Colonic mucosa (tissue), 4 donors: ENCODE measurements around the gene BMP2K. TPM values are rescaled to one million over a fixed set of nuclear protein-coding genes. Genes with fewer than 3 reads are reported as not detected.

ENCODE experiments used
- DNase-seq: peaks from one replicate; pipeline ENCODE4 v3.0.0-alpha.2; 2020
- H3K27ac ChIP-seq: fragments of 200-600 bp; one replicate; pipeline ENCODE4 v1.8.0; 2021
- H3K27me3 ChIP-seq: fragments of 200-600 bp; one replicate; pipeline ENCODE4 v1.8.0; 2021
- H3K36me3 ChIP-seq: fragments of 200-600 bp; one replicate; pipeline ENCODE4 v1.8.0; 2021
- H3K4me1 ChIP-seq: fragments of 200-600 bp; one replicate; pipeline ENCODE4 v1.8.0; 2021; ENCODE audit warnings: mild to moderate bottlenecking
- H3K4me3 ChIP-seq: fragments of 200-600 bp; one replicate; pipeline ENCODE4 v1.8.0; 2021
- H3K9ac ChIP-seq, 2 donors: one replicate each; pipeline ENCODE4 v1.7.0; 2013; ENCODE audit warnings: control low read depth in 2 of 2, low read depth in 2 of 2, low read length in 2 of 2
- H3K9me3 ChIP-seq: fragments of 200-600 bp; one replicate; pipeline ENCODE4 v1.8.0; 2021
- CTCF ChIP-seq: fragments of 200-600 bp; IDR thresholded peaks from one replicate; pipeline ENCODE4 v1.8.0; 2022; ENCODE audit warnings: antibody characterized with exemption, mild to moderate bottlenecking
- intact Hi-C: fragments of 100-400 bp; cut with DNase I; formaldehyde crosslinking; loops from one replicate; pipeline ENCODE4 v1.14.1; 2022
- total RNA-seq, 2 donors: library from RNA; stranded (reverse); fragmentation: NEBNext Ultra II Directional in 1 of 2; extraction: Animal tissue kit (Norgen Biotek cat#: 25700) in 1 of 2; gene quantifications; one replicate each; pipeline ENCODE4 v1.2.1, GENCODE V29; 2021
- donor health status: healthy.
- donor health status: DM: no; HTN: no; CAD: no.
- donor health status: DM: no; HTN: no; CAD: no.

The BMP2K gene
- total RNA-seq, 2 donors from 2014 or later = 52.4 to 55.7 TPM

GRCh38 chr4:78800965-78801364, 24.8 kb downstream of the BMP2K start:
- no peaks in the 10 kb centered on the region for H3K36me3 ChIP-seq
- H3K27ac ChIP-seq = no peak overlapping the region
- no peaks in the 10 kb centered on the region for H3K27me3 ChIP-seq
- no peaks in the 10 kb centered on the region for H3K9me3 ChIP-seq
- H3K9ac ChIP-seq = no peak overlapping the region
- no peaks in the 10 kb centered on the region for H3K4me1 ChIP-seq
- TF ChIP-seq CTCF = no peak
- H3K4me3 ChIP-seq = no peak overlapping the region
- DNase-seq = no peak
- intact Hi-C loops = no loop called here

GRCh38 chr4:78803983-78804382, 27.8 kb downstream of the BMP2K start:
- Histone ChIP-seq H3K4me3 (no peak overlapping the region), H3K27ac (no peak overlapping the region), H3K4me1 (no peaks in the 10 kb centered on the region), H3K9ac (no peak overlapping the region), H3K9me3 (no peaks in the 10 kb centered on the region), H3K27me3 (no peaks in the 10 kb centered on the region), H3K36me3 (no peaks in the 10 kb centered on the region)
- DNase-seq = no peak
- intact Hi-C loops = no loop called here
- no peak for TF ChIP-seq CTCF

GRCh38 chr4:78806943-78807460, 30.9 kb downstream of the BMP2K start:
- intact Hi-C loops = no loop called here

GRCh38 chr4:78809295-78809694, 33.1 kb downstream of the BMP2K start:
- Histone ChIP-seq H3K9me3 (no peaks in the 10 kb centered on the region), H3K36me3 (no peaks in the 10 kb centered on the region), H3K27me3 (no peaks in the 10 kb centered on the region), H3K9ac (no peak overlapping the region), H3K4me1 (no peaks in the 10 kb centered on the region), H3K4me3 (no peak overlapping the region), H3K27ac (no peak overlapping the region)
- DNase-seq = no peak
- intact Hi-C loops = no loop called here
- TF ChIP-seq CTCF = no peak

More at GRCh38 chr4:78806943-78807460, 30.9 kb downstream of the BMP2K start:
- Histone ChIP-seq H3K27ac (no peak overlapping the region), H3K27me3 (no peaks in the 10 kb centered on the region), H3K4me1 (no peaks in the 10 kb centered on the region), H3K9ac (no peak overlapping the region), H3K9me3 (no peaks in the 10 kb centered on the region), H3K4me3 (no peak overlapping the region), H3K36me3 (no peaks in the 10 kb centered on the region)
- no peak for DNase-seq
- TF ChIP-seq CTCF = no peak

- TF ChIP-seq CTCF = no peak
- no peak overlapping the region for H3K27ac ChIP-seq
- no peak for DNase-seq
Observed at GRCh38 chr4:78809928-78810835, 34.0 kb downstream of the BMP2K start.

More at GRCh38 chr4:78809928-78810835, 34.0 kb downstream of the BMP2K start:
- no peaks in the 10 kb centered on the region for H3K36me3 ChIP-seq
- intact Hi-C loops = no loop called here
- no peaks in the 10 kb centered on the region for H3K4me1 ChIP-seq
- no peaks in the 10 kb centered on the region for H3K27me3 ChIP-seq
- H3K4me3 ChIP-seq = no peak overlapping the region
- H3K9ac ChIP-seq = no peak overlapping the region
- no peaks in the 10 kb centered on the region for H3K9me3 ChIP-seq
